ENCODE data around the gene GFOD1.
"Not testable (repeated sequence)": the region's sequence is repeated elsewhere in the genome, so short reads cannot be mapped to it uniquely, and the experiment has no call there.

GFOD1 gene

GRCh38 chr6:13463941-13464340 is 23.5 kb downstream of the GFOD1 start:
- DNase-seq (ENCODE audit: low spot score) = no peak

DNA sequence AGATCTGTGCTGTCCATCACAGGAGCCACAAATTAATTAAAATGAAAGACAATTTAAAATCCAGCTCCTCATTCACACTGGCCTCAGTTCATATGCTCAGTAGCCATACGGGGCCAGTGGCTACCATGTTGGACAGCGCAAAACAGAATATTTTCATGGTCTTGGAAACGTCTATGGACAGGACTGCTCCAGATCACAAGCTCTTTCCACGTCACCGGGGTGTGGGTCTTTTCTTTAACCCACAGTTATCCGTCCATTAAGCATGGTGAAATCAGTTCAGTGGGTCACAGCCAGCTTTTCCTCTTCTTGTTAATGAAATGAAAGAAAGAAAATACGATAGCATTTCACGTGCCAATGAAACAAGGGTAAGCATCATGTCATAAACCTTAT is 24.1 kb downstream of the GFOD1 start:
- no peak for DNase-seq (ENCODE audit: low spot score)

DNA sequence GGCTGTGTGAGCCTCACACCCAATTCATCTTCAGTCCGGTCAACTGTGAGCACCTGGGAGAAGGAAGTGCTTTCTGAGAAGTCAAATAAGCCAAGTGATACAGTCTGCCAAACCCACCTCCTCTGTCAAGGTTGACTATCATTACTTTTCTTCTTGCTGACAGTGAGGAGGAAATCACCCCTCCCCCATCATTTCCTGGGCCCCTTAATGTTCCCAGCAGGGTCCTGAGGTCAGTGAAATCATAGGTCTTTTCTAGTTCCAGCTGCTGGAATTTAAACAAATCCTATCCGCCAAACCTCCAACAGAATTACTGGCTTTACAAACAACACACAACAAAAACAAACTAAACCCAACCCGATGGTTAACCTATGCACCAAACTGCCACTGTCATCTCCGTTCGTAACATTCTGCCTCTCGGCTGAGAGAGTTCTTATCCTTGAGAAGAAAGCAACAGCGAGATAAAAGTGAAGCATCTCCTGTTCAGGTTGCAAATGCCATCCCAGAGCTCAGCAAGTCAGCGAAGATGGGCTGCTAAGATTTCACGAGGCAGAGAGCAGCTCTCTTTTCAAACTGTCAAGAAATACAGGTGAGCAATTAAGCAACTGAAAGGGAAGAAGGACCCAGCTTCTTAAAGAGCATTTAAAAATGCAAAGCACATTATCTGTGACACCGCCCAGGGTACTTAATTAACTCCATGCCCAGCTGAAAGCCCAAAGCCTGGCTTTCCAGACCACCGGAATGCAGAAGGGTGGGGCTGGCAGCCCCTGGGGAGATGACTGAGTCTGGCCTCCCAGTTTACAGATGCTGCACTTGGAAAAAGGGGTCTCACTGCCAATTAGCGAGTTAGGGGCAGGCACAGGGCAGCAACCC is 24.7 kb downstream of the GFOD1 start:
- no peak for DNase-seq (ENCODE audit: low spot score)

GRCh38 chr6:13461805-13462204 is 25.6 kb downstream of the GFOD1 start:
- DNase-seq (ENCODE audit: low spot score) = no peak

DNA sequence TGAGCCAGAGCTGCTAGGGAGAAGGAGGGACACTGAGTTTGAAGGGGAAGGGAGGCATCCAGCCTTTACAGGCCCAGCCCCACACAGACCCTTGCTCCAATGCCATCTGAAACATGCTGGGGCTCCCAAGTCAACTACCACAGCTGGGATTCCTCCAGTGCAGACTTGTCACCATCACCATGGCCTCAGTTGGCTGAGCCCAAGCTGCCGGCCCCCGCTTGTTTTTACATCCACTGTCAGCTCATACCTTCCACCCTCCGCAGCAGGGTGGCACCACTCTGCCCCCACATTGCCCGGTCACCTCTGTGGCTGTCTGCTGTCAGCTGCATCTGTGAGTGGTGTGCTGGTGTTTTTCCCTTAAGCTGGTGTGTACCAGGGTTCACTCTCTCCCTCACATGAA is 26.1 kb downstream of the GFOD1 start:
- DNase-seq (ENCODE audit: low spot score) = no peak

- DNase-seq (ENCODE audit: low spot score) = not testable (repeated sequence)
These were observed 27.1 kb downstream of the GFOD1 start for GRCh38 chr6:13460289-13460688.

- DNase-seq (ENCODE audit: low spot score) = no peak
These were observed 29.8 kb downstream of the GFOD1 start for GRCh38 chr6:13457577-13457976.

- DNase-seq (ENCODE audit: low spot score) = peak; percentile 30
These were observed 31.8 kb downstream of the GFOD1 start for GRCh38 chr6:13455552-13455966.

DNA sequence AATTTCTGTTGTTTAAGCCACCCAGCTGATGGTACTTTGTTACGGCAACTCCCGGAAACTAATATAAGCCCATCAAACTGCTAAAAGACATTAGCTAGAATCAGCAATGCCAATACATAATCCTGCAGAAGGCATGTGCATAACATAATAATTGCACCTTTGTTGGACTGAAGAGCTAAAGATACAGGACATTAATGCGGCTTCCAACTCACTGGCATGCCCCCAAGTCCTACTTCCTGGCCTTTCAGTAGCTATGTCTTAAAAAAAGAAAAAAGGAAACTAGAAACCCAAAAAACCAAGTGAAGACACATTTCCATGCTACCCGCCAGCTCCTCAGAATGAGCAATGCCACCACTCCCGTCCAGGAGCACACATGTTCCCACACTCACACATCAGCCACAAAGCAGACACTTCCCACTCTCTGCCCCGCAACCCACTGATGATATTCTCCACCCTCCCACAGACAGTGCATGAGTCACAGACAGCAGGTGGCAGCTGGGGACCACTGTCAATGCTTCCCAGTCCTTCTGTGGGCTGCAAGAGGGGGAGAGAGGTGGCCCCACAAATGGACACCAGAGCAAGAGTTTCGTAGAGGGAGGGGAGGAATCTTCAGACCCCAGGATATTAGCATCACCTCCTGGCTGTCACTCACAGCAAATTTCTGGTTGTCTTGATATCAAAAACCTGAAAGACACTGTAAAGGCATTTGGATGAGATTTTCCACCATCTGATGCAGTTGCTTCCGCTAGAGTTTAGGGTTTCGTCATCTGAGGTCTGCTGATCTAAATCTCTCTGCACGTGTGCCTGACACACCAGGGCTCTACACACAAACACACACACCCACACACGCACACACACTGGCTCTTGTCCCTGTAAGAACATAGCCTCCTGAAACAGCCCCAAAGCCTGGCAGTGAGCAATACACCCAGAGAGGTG is 32.8 kb downstream of the GFOD1 start:
- DNase-seq (ENCODE audit: low spot score) = peak; percentile 45

DNA sequence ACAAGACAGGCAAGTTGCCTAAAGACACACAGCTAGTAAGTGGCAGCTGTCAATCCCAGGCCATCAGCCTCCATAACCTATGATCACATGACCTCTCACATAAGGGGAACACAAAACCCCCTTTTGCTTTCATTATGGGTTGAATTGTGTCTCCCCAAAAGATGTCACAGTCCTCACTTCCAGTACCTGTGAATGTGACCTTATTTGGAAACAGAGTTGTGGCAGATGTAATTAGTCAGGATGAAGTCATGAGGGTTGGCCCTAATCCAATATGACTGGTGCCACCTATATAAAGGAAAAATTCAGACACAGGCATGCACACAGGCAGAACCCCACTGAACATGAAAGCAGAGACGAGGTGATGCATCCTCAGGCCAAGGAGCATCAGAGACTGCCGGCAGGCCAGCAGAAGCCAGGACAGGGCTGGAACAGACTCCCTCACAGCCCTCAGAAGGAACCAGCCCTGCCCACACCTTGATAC is 33.6 kb downstream of the GFOD1 start:
- DNase-seq (ENCODE audit: low spot score) = no peak

- no peak for DNase-seq (ENCODE audit: low spot score)
These were observed 34.2 kb downstream of the GFOD1 start for GRCh38 chr6:13453153-13453552.

- no peak for DNase-seq (ENCODE audit: low spot score)
These were observed 34.9 kb downstream of the GFOD1 start for GRCh38 chr6:13452346-13453117.

DNA sequence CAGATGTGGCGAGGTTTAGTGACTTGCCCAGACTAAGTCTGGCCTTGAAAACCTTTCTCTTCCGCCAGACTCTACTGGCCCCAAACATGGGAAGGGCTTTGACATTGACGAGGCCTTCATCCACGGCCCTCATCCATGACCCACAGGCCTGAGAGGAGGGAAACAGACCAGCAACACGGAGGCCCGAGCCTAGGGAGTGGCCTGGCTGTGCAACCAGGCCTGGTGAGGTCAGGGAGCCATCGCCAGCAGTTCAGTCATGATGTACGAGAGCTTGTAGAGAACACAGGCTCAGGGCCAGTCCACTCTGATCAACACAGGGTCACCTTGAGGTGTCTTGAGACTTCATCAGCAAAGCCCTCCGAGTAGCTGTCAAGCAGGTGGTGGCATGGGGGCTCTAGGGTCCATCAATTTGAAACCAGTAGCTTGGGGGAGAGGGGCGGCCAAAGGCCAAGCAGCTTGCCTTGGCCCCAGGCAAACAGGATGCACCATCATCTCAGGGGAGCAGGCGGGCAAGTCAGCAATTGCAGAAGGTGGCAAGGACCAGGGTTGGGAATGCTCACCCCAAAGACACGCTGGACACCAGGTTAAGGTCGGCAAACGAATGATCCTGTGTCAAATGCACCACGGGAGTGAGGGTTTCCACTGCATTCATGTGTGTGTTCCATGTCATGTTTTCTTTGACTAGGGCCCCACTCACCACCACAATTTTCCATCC is 36.1 kb downstream of the GFOD1 start:
- DNase-seq (ENCODE audit: low spot score) = no peak

- no peak for DNase-seq (ENCODE audit: low spot score)
These were observed 36.8 kb downstream of the GFOD1 start for GRCh38 chr6:13450628-13451027.

GRCh38 chr6:13447949-13448724 is 39.3 kb downstream of the GFOD1 start:
- no peak for DNase-seq (ENCODE audit: low spot score)

DNA sequence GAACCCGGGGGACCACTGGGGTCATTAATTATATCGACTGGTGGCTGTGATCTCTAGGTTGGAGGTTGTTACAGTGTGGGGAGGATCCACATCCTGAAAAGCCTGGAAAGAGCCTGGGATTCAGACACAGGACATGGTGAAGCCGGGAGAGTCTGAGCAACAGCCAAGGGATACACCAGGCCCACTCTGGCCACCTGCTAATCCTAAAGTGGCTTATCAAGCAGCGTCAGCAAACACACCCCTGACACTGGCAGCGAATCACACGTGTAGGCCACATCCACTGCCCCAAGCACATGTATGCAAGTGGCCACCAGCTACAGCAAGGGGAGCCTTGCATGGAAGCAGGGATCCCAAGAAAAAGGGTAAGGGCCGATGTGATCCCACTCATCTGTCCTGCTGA is 41.0 kb downstream of the GFOD1 start:
- no peak for DNase-seq (ENCODE audit: low spot score)

DNA sequence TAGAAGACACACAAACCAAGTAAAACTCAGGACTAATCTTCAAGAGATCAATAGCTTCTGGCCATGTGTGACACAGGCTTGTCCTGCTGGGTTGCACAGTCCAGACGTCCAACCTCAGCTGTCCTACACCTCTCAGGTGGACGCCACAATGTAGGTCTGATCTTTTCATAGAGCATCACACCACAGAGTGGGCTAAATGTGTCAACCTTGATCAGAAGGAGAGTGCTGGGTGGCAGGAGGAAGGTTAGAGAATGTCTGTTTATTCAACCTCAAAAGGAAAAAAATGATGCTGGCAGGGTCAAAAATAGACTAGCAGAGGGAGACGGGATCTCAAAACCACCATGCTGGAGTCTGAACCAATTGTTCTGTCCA is 41.7 kb downstream of the GFOD1 start:
- no peak for DNase-seq (ENCODE audit: low spot score)

GRCh38 chr6:13445005-13445743 is 42.2 kb downstream of the GFOD1 start:
- DNase-seq (ENCODE audit: low spot score) = no peak

DNA sequence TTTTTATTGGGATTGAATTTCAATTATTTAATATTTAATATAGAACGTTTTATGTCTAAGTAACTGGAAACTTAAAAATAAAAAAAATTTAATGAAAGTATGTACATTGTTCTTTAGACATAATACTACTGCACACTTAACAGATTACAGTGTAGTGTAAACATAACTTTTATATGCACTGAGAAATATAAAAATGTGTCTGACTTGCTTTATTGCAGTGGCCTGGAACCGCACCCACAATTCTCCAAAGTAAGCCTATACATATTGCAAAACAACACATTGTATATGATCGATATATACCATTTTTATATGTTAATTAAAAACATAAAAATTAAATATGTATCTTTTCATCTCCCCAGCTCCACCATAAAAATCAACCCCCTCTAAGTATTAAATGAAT is 42.8 kb downstream of the GFOD1 start:
- DNase-seq (ENCODE audit: low spot score) = no peak

DNA sequence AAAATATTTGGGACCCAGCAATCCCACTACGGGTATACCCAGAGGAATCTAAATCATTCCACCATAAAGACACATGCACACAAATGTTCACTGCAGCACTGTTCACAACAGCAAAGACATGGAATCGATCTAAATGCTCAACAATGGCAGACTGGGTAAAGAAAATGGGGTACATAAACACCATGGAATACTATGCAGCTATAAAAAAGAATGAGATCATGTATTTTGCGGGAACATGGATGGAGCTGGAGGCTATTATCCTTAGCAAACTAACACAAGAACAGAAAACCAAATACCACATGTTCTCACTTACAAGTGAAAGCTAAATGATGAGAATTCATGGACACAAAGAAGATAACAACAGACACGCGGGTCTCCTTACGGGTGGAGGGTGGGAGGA is 43.4 kb downstream of the GFOD1 start:
- not testable (repeated sequence) for DNase-seq (ENCODE audit: low spot score)

Measured in germinal center (tissue), 1 donor.